Measurements from ENCODE around the gene HOOK2. TPM values are rescaled to one million over a fixed set of nuclear protein-coding genes. Genes with fewer than 3 reads are reported as not detected.

HOOK2 gene
- total and polyA plus RNA-seq, 2 donors (not counting 1 experiment from before 2014, with no cell fraction given), result 6.6 to 26.6 TPM

DNA sequence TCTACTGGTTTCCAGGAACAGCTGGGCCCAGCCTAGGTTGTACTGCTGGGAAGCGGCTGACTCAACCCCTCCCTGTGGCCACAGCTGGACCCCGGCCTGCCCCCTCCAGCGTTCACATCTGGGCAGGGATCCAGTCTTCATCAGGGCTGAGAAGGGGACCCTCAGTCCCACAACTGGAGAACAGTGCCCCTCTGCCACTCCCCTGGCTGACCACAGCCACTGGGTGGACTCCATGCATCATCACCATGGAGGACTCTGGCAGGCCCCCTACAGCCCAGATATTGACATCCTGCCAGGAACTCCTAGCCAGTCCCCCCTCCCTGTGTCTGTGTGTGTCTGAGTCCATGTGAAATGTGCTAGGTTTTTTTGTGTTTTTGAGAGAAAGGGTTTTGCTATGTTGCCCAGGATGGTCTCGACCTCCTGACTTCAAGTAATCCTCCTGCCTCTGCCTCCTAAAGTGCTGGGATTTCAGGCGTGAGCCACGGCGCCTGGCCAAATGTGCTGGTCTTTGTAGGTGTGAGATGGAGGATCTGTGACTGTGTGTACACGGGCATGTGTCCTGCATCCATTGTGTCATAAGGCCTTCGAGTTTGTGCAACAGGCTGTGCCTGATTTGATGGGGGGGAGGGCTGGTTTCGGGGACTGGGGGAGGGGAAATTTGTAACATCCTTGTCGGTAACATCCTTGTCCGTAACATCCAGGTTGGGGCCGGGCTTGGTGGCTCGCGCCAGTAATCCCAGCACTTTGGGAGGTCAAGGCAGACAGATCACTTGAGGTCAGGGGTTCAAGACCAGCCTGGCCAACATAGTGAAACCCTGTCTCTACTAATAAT, 4.0 kb upstream of the HOOK2 start:
- H3K79me2 ChIP-seq (ENCODE audit: control insufficient read depth, insufficient read depth, low read length), result no peaks in the 10 kb centered on the region
- H3K27ac ChIP-seq (ENCODE audit: insufficient read depth, low read length), result peak overlapping the region; percentile 94
- no peak overlapping the region for H2AFZ ChIP-seq (ENCODE audit: low read length)
- no peaks in the 10 kb centered on the region for H3K36me3 ChIP-seq (ENCODE audit: control insufficient read depth, insufficient read depth, low read length)
- H3K9ac ChIP-seq (ENCODE audit: insufficient read depth, low read length), result peak overlapping the region; percentile 87
- H3K4me2 ChIP-seq (ENCODE audit: extremely low read depth, insufficient read depth, low read length), result peak overlapping the region; percentile 96
- peak overlapping the region in 3 of 4 experiments; percentile 52 to 70 (median 59) for H3K4me3 ChIP-seq (replicated peaks in 1 of 4; ENCODE audit: control extremely low read depth in 1 of 4, insufficient read depth in 1 of 4, low read depth in 3 of 4, low read length in 4 of 4)
- TF ChIP-seq, protein P1, sequence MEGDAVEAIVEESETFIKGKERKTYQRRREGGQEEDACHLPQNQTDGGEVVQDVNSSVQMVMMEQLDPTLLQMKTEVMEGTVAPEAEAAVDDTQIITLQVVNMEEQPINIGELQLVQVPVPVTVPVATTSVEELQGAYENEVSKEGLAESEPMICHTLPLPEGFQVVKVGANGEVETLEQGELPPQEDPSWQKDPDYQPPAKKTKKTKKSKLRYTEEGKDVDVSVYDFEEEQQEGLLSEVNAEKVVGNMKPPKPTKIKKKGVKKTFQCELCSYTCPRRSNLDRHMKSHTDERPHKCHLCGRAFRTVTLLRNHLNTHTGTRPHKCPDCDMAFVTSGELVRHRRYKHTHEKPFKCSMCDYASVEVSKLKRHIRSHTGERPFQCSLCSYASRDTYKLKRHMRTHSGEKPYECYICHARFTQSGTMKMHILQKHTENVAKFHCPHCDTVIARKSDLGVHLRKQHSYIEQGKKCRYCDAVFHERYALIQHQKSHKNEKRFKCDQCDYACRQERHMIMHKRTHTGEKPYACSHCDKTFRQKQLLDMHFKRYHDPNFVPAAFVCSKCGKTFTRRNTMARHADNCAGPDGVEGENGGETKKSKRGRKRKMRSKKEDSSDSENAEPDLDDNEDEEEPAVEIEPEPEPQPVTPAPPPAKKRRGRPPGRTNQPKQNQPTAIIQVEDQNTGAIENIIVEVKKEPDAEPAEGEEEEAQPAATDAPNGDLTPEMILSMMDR (conservative IDR thresholded peaks at IDR 0.05 in 1 of 2, IDR thresholded peaks at IDR 0.05 in 1 of 2; ENCODE audit: low read depth in 1 of 2, low read length in 2 of 2), result no peak
- TF ChIP-seq EZH2 (IDR thresholded peaks at IDR 0.05; ENCODE audit: low read length, missing control alignments), result no peak
- no peaks in the 10 kb centered on the region for H3K9me3 ChIP-seq (ENCODE audit: control insufficient read depth, insufficient read depth, low read depth, low read length)
- H4K20me1 ChIP-seq (ENCODE audit: control insufficient read depth, extremely low read depth, insufficient read depth, low read length), result no peaks in the 10 kb centered on the region
- H3K27me3 ChIP-seq (ENCODE audit: control insufficient read depth, insufficient read depth, low read length), result no peaks in the 10 kb centered on the region
- H3K4me1 ChIP-seq (ENCODE audit: control insufficient read depth, extremely low read depth, insufficient read depth, low read length), result peaks cover 46% of the 10 kb centered on the region
- DNase-seq (ENCODE audit: low read depth in 2 of 2), result peak; percentile 85 to 93

- H3K4me2 ChIP-seq (ENCODE audit: extremely low read depth, insufficient read depth, low read length), result peak overlapping the region; percentile 96
- H3K36me3 ChIP-seq (ENCODE audit: control insufficient read depth, insufficient read depth, low read length), result no peaks in the 10 kb centered on the region
- no peaks in the 10 kb centered on the region for H3K79me2 ChIP-seq (ENCODE audit: control insufficient read depth, insufficient read depth, low read length)
- DNase-seq (ENCODE audit: low read depth in 2 of 2), result no peak
- no peak overlapping the region for H2AFZ ChIP-seq (ENCODE audit: low read length)
- peak overlapping the region; percentile 52 to 70 (median 60) for H3K4me3 ChIP-seq (replicated peaks in 1 of 4; ENCODE audit: control extremely low read depth in 1 of 4, insufficient read depth in 1 of 4, low read depth in 3 of 4, low read length in 4 of 4)
- no peaks in the 10 kb centered on the region for H4K20me1 ChIP-seq (ENCODE audit: control insufficient read depth, extremely low read depth, insufficient read depth, low read length)
- TF ChIP-seq, protein P1 (conservative IDR thresholded peaks at IDR 0.05 in 1 of 2, IDR thresholded peaks at IDR 0.05 in 1 of 2; ENCODE audit: low read depth in 1 of 2, low read length in 2 of 2), result no peak
- TF ChIP-seq EZH2 (IDR thresholded peaks at IDR 0.05; ENCODE audit: low read length, missing control alignments), result no peak
- H3K27me3 ChIP-seq (ENCODE audit: control insufficient read depth, insufficient read depth, low read length), result no peaks in the 10 kb centered on the region
- peaks cover 42% of the 10 kb centered on the region for H3K4me1 ChIP-seq (ENCODE audit: control insufficient read depth, extremely low read depth, insufficient read depth, low read length)
- H3K9ac ChIP-seq (ENCODE audit: insufficient read depth, low read length), result peak overlapping the region; percentile 87
- H3K27ac ChIP-seq (ENCODE audit: insufficient read depth, low read length), result peak overlapping the region; percentile 94
- H3K9me3 ChIP-seq (ENCODE audit: control insufficient read depth, insufficient read depth, low read depth, low read length), result no peaks in the 10 kb centered on the region
Measured at GRCh38 chr19:12778905-12779161, 3.5 kb upstream of the HOOK2 start.

- Histone ChIP-seq H3K4me2 (ENCODE audit: extremely low read depth, insufficient read depth, low read length) (peak overlapping the region; percentile 96), H3K27me3 (ENCODE audit: control insufficient read depth, insufficient read depth, low read length) (no peaks in the 10 kb centered on the region), H4K20me1 (ENCODE audit: control insufficient read depth, extremely low read depth, insufficient read depth, low read length) (no peaks in the 10 kb centered on the region), H3K9me3 (ENCODE audit: control insufficient read depth, insufficient read depth, low read depth, low read length) (no peaks in the 10 kb centered on the region), H3K79me2 (ENCODE audit: control insufficient read depth, insufficient read depth, low read length) (no peaks in the 10 kb centered on the region), H3K4me1 (ENCODE audit: control insufficient read depth, extremely low read depth, insufficient read depth, low read length) (peaks cover 41% of the 10 kb centered on the region), H3K36me3 (ENCODE audit: control insufficient read depth, insufficient read depth, low read length) (no peaks in the 10 kb centered on the region), H3K4me3 (replicated peaks in 1 of 4; ENCODE audit: control extremely low read depth in 1 of 4, insufficient read depth in 1 of 4, low read depth in 3 of 4, low read length in 4 of 4) (peak overlapping the region; percentile 52 to 70 (median 60)), H2AFZ (ENCODE audit: low read length) (peak overlapping the region; percentile 41), H3K27ac (ENCODE audit: insufficient read depth, low read length) (peak overlapping the region; percentile 94), H3K9ac (ENCODE audit: insufficient read depth, low read length) (peak overlapping the region; percentile 87)
- DNase-seq (ENCODE audit: low read depth in 2 of 2), result peak; percentile 78 to 83
- TF ChIP-seq EZH2 (IDR thresholded peaks at IDR 0.05; ENCODE audit: low read length, missing control alignments), result no peak
- TF ChIP-seq, protein P1 (conservative IDR thresholded peaks at IDR 0.05 in 1 of 2, IDR thresholded peaks at IDR 0.05 in 1 of 2; ENCODE audit: low read depth in 1 of 2, low read length in 2 of 2), result no peak
Measured at GRCh38 chr19:12778017-12778904, 2.9 kb upstream of the HOOK2 start.

Data from fibroblast of lung (primary cell).